SH-SY5Y (cell line): ENCODE measurements around the gene RNF39.

Experiments
- GATA2 ChIP-seq: IDR thresholded peaks from 2 replicates; pipeline ENCODE4 v1.6.1; 2011; ENCODE audit warnings: mild to moderate bottlenecking, low read depth, low read length
- GATA3 ChIP-seq: IDR thresholded peaks from 2 replicates; pipeline ENCODE4 v1.6.1; 2011; ENCODE audit warnings: low read depth, mild to moderate bottlenecking, low read length, moderate library complexity

DNA sequence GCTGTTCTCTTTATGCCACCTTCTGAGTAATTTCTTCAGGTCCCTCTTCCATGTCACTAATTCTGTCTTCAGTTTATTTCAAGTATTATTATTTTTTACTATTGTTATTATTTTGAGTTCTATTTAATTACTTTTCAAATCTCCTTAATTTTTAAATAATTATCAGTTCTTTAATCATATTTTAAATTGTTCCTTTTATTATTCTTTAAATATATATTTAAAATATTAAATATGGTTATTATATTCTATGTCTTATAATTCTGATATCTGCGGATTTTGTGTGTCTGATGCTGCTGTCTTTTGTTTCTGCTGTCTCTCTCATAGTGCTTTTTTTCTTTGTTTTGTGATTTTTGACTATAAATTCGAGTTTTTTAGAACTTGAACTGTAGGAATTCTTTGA, 12.3 kb downstream of the RNF39 start:
- TF ChIP-seq GATA3 (no peak), GATA2 (no peak)
